Measurements from ENCODE around the gene IER5L. TPM values are rescaled to one million over a fixed set of nuclear protein-coding genes. Genes with fewer than 3 reads are reported as not detected.

The IER5L gene
- total RNA-seq, result 33.8 TPM

- FAIRE-seq (peak; percentile 21), DNase-seq (ENCODE audit: low spot score in 2 of 2) (peak; percentile 100)
These were observed at the start of gene IER5L for GRCh38 chr9:129177791-129178567. TSS of gene IER5L (minus strand) at chr9:129178261. CDS start at chr9:129178052, 209 bp downstream.

GRCh38 chr9:129227843-129228189, 49.8 kb upstream of the IER5L start:
- no peak for FAIRE-seq

GRCh38 chr9:129225815-129226214, 47.8 kb upstream of the IER5L start:
- FAIRE-seq (no peak), DNase-seq (ENCODE audit: low spot score in 2 of 2) (peak in 1 of 2 donors; percentile 54)

More at GRCh38 chr9:129227843-129228189, 49.8 kb upstream of the IER5L start:
- no peak for DNase-seq (ENCODE audit: low spot score in 2 of 2)

GRCh38 chr9:129225490-129225778, 47.4 kb upstream of the IER5L start:
- FAIRE-seq, result no peak
- no peak for DNase-seq (ENCODE audit: low spot score in 2 of 2)

GRCh38 chr9:129224618-129225489, 46.8 kb upstream of the IER5L start:
- no peak for DNase-seq (ENCODE audit: low spot score in 2 of 2)
- FAIRE-seq, result no peak

GRCh38 chr9:129223551-129224208, 45.6 kb upstream of the IER5L start:
- no peak for FAIRE-seq
- DNase-seq (ENCODE audit: low spot score in 2 of 2), result no peak

GRCh38 chr9:129222819-129223218, 44.8 kb upstream of the IER5L start:
- no peak for FAIRE-seq

GRCh38 chr9:129221979-129222635, 44.0 kb upstream of the IER5L start:
- FAIRE-seq (no peak), DNase-seq (ENCODE audit: low spot score in 2 of 2) (no peak)

More at GRCh38 chr9:129222819-129223218, 44.8 kb upstream of the IER5L start:
- no peak for DNase-seq (ENCODE audit: low spot score in 2 of 2)

- FAIRE-seq, result no peak
These were observed 43.2 kb upstream of the IER5L start for GRCh38 chr9:129221233-129221632.

GRCh38 chr9:129220771-129221170, 42.7 kb upstream of the IER5L start:
- DNase-seq (ENCODE audit: low spot score in 2 of 2), result no peak
- no peak for FAIRE-seq

More at GRCh38 chr9:129221233-129221632, 43.2 kb upstream of the IER5L start:
- DNase-seq (ENCODE audit: low spot score in 2 of 2), result no peak

GRCh38 chr9:129218918-129219317, 40.9 kb upstream of the IER5L start:
- FAIRE-seq (no peak), DNase-seq (ENCODE audit: low spot score in 2 of 2) (no peak)

GRCh38 chr9:129218272-129218625, 40.2 kb upstream of the IER5L start:
- DNase-seq (ENCODE audit: low spot score in 2 of 2), result no peak
- FAIRE-seq, result no peak

GRCh38 chr9:129213551-129213950, 35.5 kb upstream of the IER5L start:
- DNase-seq (ENCODE audit: low spot score in 2 of 2) (no peak), FAIRE-seq (no peak)

- DNase-seq (ENCODE audit: low spot score in 2 of 2) (no peak), FAIRE-seq (no peak)
These were observed 33.6 kb upstream of the IER5L start for GRCh38 chr9:129211686-129212085.

- DNase-seq (ENCODE audit: low spot score in 2 of 2) (no peak), FAIRE-seq (no peak)
These were observed 32.1 kb upstream of the IER5L start for GRCh38 chr9:129210125-129210524.

- FAIRE-seq (no peak), DNase-seq (ENCODE audit: low spot score in 2 of 2) (no peak)
These were observed 31.5 kb upstream of the IER5L start for GRCh38 chr9:129209580-129209979.

- no peak for FAIRE-seq
These were observed 31.0 kb upstream of the IER5L start for GRCh38 chr9:129209109-129209508.

GRCh38 chr9:129208207-129209032, 30.4 kb upstream of the IER5L start:
- FAIRE-seq (no peak), DNase-seq (ENCODE audit: low spot score in 2 of 2) (no peak)

More at GRCh38 chr9:129209109-129209508, 31.0 kb upstream of the IER5L start:
- DNase-seq (ENCODE audit: low spot score in 2 of 2), result no peak

- FAIRE-seq (no peak), DNase-seq (ENCODE audit: low spot score in 2 of 2) (no peak)
These were observed 28.8 kb upstream of the IER5L start for GRCh38 chr9:129206905-129207304.

- FAIRE-seq, result no peak
These were observed 28.3 kb upstream of the IER5L start for GRCh38 chr9:129206401-129206800.

More at GRCh38 chr9:129206401-129206800, 28.3 kb upstream of the IER5L start:
- no peak for DNase-seq (ENCODE audit: low spot score in 2 of 2)

All from frontal cortex (tissue), 4 donors.